ENCODE results near the gene NRDC.
A peak's percentile ranks its signal among the peaks of the same experiment; 100 is the strongest.

Gene NRDC, protein sequence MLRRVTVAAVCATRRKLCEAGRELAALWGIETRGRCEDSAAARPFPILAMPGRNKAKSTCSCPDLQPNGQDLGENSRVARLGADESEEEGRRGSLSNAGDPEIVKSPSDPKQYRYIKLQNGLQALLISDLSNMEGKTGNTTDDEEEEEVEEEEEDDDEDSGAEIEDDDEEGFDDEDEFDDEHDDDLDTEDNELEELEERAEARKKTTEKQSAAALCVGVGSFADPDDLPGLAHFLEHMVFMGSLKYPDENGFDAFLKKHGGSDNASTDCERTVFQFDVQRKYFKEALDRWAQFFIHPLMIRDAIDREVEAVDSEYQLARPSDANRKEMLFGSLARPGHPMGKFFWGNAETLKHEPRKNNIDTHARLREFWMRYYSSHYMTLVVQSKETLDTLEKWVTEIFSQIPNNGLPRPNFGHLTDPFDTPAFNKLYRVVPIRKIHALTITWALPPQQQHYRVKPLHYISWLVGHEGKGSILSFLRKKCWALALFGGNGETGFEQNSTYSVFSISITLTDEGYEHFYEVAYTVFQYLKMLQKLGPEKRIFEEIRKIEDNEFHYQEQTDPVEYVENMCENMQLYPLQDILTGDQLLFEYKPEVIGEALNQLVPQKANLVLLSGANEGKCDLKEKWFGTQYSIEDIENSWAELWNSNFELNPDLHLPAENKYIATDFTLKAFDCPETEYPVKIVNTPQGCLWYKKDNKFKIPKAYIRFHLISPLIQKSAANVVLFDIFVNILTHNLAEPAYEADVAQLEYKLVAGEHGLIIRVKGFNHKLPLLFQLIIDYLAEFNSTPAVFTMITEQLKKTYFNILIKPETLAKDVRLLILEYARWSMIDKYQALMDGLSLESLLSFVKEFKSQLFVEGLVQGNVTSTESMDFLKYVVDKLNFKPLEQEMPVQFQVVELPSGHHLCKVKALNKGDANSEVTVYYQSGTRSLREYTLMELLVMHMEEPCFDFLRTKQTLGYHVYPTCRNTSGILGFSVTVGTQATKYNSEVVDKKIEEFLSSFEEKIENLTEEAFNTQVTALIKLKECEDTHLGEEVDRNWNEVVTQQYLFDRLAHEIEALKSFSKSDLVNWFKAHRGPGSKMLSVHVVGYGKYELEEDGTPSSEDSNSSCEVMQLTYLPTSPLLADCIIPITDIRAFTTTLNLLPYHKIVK

DNA sequence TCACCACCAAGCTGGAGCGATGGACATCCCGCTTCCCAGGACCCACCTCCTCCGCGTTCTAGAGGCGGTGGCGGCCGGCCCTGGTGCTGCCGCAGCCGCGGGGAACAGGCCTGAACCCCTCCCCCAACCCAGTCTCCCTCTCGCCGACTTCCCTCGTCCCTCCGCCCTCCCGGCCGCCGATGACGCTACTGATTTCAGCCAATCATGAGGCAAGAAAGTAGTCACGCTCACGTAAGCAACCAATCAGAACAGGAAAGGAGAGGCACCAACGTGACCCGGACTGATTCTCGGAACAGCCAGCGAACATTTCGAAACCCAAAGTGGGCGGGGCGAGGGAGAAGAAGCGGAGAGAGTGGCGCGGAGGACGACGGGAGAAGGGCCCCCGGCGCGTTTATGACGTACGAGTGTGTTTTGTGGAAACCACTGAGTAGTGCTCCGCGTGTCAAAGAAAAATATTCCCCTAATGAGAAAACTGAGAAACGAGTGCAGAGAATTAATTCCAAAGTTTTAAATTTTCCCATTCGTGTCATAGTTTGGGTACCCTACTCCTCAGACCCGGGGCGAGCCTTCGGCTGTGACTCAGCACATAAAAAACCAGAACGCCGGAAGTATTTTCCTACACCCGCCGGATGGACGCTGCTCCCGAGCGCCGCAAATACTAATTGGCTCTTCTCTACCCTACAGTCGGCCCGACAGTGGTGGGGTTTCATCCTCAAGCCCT lies at the start of gene NRDC:
Gene NRDC, minus strand, starts transcription at position 112 of the 721 bp plus-strand sequence. CDS start 112 bp downstream, outside the sequence.
- Mint-ChIP-seq H3K4me3 (no peak within 1 kb of the TSS), H3K27ac (no peak within 1 kb of the TSS), H3K9me3 (no peaks in the 10 kb centered on the region), H3K27me3 (peaks cover 10% of the 10 kb centered on the region), H3K4me1 (peaks cover 32% of the 10 kb centered on the region), H3K36me3 (ENCODE audit: low read depth) (peaks cover 23% of the 10 kb centered on the region)
- peak; percentile 99 for DNase-seq
- ATAC-seq, result peak; percentile 94

DNA sequence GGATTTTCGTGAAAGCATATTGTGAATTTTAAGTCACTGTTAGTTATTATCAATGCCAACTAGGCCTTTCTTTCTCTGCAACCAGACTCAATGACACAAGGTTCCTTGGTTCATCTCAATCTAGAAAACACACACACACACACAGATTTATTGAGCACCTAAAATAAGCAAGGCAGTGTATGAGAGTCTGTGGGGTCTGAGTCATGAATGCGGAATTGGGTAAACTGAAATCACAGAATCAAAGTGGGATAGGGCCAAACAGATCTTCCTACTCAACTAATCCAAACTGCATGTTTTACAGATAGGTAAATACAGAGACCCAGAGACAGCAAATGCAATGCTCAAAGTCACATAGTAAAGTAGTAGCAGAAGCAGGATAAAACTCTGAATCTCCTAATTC lies 48.5 kb upstream of the NRDC start:
- H3K27ac Mint-ChIP-seq, result no peak overlapping the region
- H3K27me3 Mint-ChIP-seq, result no peaks in the 10 kb centered on the region
- H3K4me1 Mint-ChIP-seq, result no peaks in the 10 kb centered on the region
- H3K9me3 Mint-ChIP-seq, result no peaks in the 10 kb centered on the region
- no peak for ATAC-seq
- DNase-seq, result no peak
- no peaks in the 10 kb centered on the region for H3K36me3 Mint-ChIP-seq (ENCODE audit: low read depth)
- no peak overlapping the region for H3K4me3 Mint-ChIP-seq

DNA sequence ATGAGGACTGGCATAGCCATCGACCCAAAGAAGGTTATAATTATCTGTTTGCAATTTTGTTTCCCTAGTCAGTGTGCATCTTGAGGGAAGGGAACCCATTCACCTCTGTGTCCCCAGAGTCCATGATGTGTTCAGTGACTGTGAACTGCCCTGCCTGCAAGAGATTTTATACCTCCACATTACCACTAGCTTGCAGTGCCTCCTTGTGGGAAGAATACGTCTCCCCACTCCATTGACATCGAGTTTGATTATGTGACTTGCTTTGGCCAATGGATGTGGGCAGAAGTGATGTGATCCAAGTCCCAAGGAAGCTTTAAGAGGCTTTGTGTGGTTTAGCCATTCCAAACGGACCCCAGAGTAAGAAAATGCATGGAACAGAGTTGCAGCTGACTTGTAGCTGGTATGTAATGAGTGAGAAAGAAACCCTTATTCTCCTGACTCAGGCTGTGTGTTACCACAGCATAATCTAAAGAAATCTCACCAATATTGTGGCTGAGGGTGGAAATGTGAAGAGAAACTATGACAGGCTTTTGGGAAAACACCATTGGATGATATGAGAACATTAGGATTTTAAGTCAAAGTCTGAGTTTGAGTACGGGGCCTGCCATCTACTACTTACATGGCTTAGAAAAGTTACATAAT lies 47.8 kb upstream of the NRDC start:
- DNase-seq (no peak), ATAC-seq (peak; percentile 23)
- H3K4me1 Mint-ChIP-seq, result no peaks in the 10 kb centered on the region

DNA sequence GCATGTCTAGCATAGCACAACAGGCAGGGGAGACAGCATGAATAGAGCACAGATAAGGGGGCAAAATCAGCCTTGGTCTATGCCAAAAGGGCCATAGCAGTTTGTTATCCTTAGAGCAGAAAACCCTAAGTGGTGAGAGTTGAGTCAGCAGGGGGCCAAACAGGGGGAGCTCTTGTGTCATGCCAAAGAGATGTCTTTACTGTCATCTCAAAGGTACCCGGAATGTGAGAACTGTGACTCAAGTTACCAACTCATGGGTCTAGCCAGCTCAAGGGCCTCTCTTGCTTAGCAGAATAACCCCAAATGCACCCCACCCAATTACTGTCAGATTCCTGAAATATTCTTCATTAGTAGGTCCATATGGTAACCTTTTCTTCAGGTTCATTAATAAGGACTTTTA lies 45.9 kb upstream of the NRDC start:
- no peaks in the 10 kb centered on the region for H3K4me1 Mint-ChIP-seq
- H3K27me3 Mint-ChIP-seq, result peaks cover 2% of the 10 kb centered on the region
- H3K4me3 Mint-ChIP-seq, result no peak overlapping the region
- no peak overlapping the region for H3K27ac Mint-ChIP-seq
- ATAC-seq (peak; percentile 85), DNase-seq (peak; percentile 18)
- no peaks in the 10 kb centered on the region for H3K9me3 Mint-ChIP-seq
- H3K36me3 Mint-ChIP-seq (ENCODE audit: low read depth), result no peaks in the 10 kb centered on the region

More for the DNA sequence above, 47.8 kb upstream of the NRDC start:
- Mint-ChIP-seq H3K36me3 (ENCODE audit: low read depth) (no peaks in the 10 kb centered on the region), H3K4me3 (no peak overlapping the region), H3K27ac (no peak overlapping the region), H3K9me3 (no peaks in the 10 kb centered on the region), H3K27me3 (no peaks in the 10 kb centered on the region)

DNA sequence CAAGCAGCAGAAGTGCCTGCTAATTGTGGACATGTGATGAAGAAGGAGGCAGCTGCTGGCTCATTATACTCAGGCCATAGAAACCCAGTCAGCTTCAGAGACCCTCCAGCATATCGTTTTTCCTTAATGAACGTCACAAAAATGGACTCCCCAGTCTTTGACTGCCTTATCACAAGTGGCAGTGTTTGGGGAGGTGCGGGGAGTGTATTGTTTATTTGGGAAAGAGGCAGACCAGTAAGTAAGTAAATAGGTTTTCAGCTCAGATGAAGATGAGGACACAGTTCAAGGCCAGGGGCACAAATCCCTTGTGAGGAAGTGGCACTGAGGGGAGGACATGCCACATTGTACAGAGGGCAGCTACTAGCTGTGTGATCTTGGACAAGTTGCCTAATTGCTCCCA lies 43.5 kb upstream of the NRDC start:
- no peaks in the 10 kb centered on the region for H3K36me3 Mint-ChIP-seq (ENCODE audit: low read depth)

DNA sequence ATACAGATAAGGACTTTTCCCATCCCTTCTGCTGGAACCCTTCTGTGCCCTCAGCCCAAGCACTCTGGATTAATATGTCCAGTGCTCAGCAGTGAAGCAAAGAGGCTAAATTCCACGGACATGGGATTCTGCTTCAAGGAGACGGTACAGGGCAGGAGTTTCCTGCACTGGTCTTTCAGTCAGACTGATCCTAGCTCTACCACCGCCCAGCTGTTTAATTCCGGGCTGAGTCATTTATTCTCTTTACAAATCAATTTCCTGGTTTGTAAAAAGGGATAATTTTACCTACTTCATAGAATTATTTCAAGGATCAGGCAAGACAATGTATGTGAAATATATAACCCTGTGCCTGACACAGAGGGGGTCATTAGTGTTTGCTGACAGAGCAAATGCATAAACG lies 41.6 kb upstream of the NRDC start:
- no peaks in the 10 kb centered on the region for H3K36me3 Mint-ChIP-seq (ENCODE audit: low read depth)
- DNase-seq (no peak), ATAC-seq (no peak)
- no peaks in the 10 kb centered on the region for H3K4me1 Mint-ChIP-seq
- no peaks in the 10 kb centered on the region for H3K9me3 Mint-ChIP-seq
- H3K27ac Mint-ChIP-seq, result no peak overlapping the region
- peaks cover 6% of the 10 kb centered on the region for H3K27me3 Mint-ChIP-seq
- no peak overlapping the region for H3K4me3 Mint-ChIP-seq

More for the DNA sequence above, 43.5 kb upstream of the NRDC start:
- H3K27ac Mint-ChIP-seq, result no peak overlapping the region
- no peak for DNase-seq
- no peaks in the 10 kb centered on the region for H3K4me1 Mint-ChIP-seq
- no peak overlapping the region for H3K4me3 Mint-ChIP-seq
- no peak for ATAC-seq
- no peaks in the 10 kb centered on the region for H3K9me3 Mint-ChIP-seq
- peaks cover 6% of the 10 kb centered on the region for H3K27me3 Mint-ChIP-seq

DNA sequence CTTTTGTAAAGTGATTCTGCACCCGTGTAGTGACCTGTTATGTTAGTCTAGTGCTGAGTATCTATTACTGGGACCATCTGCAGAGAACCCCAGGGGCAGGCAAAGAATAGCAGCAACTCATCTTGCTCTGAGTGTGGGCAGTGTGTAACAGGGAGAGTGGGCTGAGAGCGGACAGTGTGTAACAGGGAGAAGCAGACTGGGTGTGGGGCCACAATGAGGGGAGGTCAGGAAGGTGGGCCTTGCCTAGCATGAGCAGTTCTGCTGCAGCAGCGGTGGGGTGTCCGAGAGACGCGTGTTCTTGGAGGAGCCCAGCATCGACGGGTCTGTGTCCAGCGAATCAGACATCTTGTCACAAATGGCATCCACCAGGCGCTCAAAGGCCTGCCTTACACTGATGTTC lies 41.2 kb upstream of the NRDC start:
- H3K27ac Mint-ChIP-seq, result no peak overlapping the region
- peaks cover 6% of the 10 kb centered on the region for H3K27me3 Mint-ChIP-seq
- H3K36me3 Mint-ChIP-seq (ENCODE audit: low read depth), result no peaks in the 10 kb centered on the region
- DNase-seq, result no peak
- H3K4me1 Mint-ChIP-seq, result no peaks in the 10 kb centered on the region
- no peaks in the 10 kb centered on the region for H3K9me3 Mint-ChIP-seq
- no peak overlapping the region for H3K4me3 Mint-ChIP-seq
- ATAC-seq, result no peak

DNA sequence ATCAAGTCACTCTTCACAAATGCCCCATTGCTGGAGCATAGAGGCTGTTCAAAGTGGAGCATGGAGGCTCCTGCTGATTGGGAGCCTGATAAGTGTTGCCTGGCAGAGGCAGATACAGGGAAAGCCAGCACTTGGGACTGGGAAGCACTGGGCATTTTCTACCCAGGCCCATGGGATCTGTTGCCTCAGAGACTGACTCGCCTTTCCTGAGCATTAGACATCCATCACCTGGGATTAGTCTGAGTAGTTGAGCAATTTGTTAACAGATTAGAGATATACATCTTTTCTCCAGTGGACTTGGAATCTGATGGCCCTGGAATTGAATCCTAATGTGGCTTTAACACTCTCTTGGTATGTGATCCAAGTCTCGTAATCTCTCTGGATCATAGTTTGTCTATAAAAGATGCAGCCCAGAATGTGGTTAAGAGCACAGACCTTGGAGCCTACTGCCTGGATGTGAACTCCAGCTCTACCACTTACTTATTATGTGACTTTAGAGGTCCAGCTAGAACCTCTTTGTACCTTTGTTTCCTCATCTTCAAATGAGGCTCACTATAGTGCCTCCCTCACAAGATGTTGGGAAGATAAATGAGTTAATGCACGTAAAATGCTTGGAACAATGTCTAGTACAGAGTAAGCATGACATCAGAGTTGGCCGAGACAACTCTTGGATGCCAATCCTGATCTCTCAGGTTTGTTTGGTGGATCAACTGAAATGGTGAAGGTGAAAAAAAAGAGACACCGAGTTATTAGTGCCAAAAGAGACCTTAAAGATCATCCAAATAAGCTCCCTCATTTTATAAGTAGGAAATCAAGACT lies 38.3 kb upstream of the NRDC start:
- H3K27ac Mint-ChIP-seq, result no peak overlapping the region

DNA sequence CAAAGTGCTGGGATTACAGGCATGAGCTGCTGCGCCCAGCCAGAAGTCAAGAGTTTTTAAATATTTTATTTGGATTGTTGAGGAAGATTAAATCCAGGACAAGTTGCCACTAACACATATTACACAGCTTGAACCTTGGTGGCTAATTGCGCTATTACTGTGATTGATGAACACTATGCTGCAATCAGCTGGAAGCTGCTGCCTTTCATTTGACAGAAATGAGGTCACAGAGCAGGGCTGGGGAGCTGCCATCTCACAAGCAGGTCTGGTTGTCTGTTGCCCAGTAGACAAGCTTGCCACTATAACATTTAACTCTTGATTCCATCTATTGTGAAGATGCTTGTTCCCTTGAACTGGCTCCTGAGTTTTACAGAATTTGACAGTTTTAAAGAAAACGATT lies 37.4 kb upstream of the NRDC start:
- Mint-ChIP-seq H3K9me3 (no peaks in the 10 kb centered on the region), H3K27ac (no peak overlapping the region), H3K27me3 (peaks cover 8% of the 10 kb centered on the region), H3K4me1 (no peaks in the 10 kb centered on the region), H3K36me3 (ENCODE audit: low read depth) (no peaks in the 10 kb centered on the region), H3K4me3 (no peak overlapping the region)
- DNase-seq (no peak), ATAC-seq (no peak)

More for the DNA sequence above, 38.3 kb upstream of the NRDC start:
- Mint-ChIP-seq H3K9me3 (no peaks in the 10 kb centered on the region), H3K27me3 (peaks cover 6% of the 10 kb centered on the region), H3K36me3 (ENCODE audit: low read depth) (no peaks in the 10 kb centered on the region), H3K4me3 (no peak overlapping the region), H3K4me1 (no peaks in the 10 kb centered on the region)
- ATAC-seq, result no peak
- no peak for DNase-seq

DNA sequence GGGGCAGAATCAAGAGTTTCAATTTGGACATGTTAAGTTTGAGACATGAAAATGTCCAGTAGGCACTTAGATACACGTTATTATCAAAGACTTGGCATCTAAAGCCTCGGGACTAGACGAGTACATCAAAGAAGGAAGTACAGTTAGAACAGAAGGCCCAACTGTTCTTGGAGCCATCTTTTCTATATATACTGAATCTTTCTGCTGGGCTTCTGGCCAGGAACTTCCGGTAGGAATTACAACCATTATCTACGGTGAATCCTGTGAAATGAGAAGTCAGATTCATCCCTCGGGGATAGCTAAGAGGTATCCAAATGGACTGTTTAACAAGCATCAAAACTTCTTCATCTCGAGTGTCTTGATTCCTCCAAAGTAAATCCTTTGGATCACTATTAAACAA lies 34.4 kb upstream of the NRDC start:
- Mint-ChIP-seq H3K4me1 (no peaks in the 10 kb centered on the region), H3K27me3 (peaks cover 5% of the 10 kb centered on the region), H3K36me3 (ENCODE audit: low read depth) (no peaks in the 10 kb centered on the region), H3K4me3 (no peak overlapping the region), H3K9me3 (no peaks in the 10 kb centered on the region), H3K27ac (no peak overlapping the region)
- no peak for DNase-seq
- no peak for ATAC-seq

DNA sequence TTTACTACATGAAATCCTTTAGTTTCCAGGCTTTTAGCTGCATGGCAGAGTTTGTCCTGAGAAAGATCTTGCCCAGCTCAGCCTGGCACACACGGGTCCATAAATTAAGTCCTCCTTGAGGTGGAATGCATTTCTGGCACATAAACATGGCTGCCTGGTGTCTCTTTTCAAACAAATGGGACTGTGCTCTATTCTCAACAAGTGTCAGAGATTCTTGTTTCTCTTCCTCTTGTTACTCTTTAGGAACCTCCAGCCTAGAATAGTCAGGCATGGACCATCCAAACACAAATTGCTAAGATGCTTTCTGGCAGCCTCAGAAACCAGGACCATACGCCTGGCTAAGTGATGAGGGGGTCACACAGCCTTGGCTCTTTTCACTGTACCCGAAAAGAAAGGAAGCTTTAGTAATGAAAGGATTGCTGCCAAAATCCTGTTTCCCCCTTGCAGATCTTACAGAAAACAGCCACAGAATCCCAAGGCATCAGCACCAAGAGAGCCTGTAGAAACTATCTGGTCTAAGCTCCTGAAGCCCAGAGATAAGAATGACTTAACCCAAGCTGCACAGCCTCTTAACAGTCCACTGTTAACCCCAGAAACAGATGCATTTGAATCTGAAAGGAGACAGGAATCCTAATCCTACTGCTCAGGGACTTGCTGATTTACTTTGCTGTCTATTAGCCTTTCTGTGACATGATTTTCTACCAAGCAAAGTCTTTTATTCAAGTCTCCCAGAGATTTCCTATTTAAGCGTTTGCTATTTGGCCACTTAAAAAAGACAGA lies 31.9 kb upstream of the NRDC start:
- no peak for DNase-seq
- H3K27me3 Mint-ChIP-seq, result peaks cover 5% of the 10 kb centered on the region
- peaks cover 4% of the 10 kb centered on the region for H3K4me1 Mint-ChIP-seq
- H3K4me3 Mint-ChIP-seq, result no peak overlapping the region
- no peaks in the 10 kb centered on the region for H3K36me3 Mint-ChIP-seq (ENCODE audit: low read depth)
- H3K9me3 Mint-ChIP-seq, result peaks cover 6% of the 10 kb centered on the region
- ATAC-seq, result no peak
- no peak overlapping the region for H3K27ac Mint-ChIP-seq

DNA sequence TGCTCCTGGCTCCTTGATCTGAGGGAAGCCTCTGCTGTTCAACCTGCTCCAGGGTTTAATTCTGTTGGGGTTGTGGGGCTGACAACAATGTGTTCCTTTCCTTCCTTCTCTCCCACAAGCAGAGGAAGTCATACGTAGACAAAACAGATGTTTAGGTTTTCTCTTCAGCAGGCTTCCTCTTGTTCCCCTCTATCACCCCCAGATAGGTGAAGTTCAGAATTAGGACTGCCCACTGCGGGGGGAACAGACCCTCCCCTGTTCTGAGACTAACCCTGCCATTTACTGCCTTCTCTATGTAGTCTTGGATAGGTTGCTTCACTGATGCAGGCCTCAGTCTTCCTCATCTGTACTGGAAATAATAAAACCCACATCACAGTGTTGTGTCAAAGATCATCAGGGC lies 30.0 kb upstream of the NRDC start:
- peaks cover 6% of the 10 kb centered on the region for H3K9me3 Mint-ChIP-seq
- H3K27me3 Mint-ChIP-seq, result peaks cover 5% of the 10 kb centered on the region
- no peaks in the 10 kb centered on the region for H3K36me3 Mint-ChIP-seq (ENCODE audit: low read depth)
- ATAC-seq (no peak), DNase-seq (no peak)
- no peak overlapping the region for H3K4me3 Mint-ChIP-seq
- no peak overlapping the region for H3K27ac Mint-ChIP-seq
- H3K4me1 Mint-ChIP-seq, result peaks cover 4% of the 10 kb centered on the region
